ENCODE results near the gene PTPN13.

The PTPN13 gene

DNA sequence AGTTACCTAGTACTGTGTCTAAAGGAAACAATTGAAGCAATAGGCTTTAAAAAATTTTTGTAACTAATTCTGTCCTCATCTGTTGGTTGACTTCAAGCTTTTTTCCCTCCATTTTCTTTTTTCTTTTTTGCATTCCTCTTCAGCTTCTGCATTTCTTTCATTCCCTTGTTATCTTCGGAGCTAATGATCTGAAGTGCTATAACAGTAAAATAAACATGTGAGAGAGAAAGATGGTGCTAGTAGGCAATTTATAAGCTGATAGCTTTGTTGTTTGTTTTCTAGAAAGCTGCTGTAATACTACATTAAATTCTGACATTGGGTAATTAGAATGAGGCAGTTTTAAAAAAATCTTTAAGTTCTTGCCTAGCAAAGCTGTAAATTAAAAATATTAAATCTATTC, 37.1 kb downstream of the PTPN13 start:
- in situ Hi-C loops (cut with MboI; ENCODE audit: low pct_unique_long_range_greater_than_20kb, low sequenced_read_pairs, unreplicated experiment): no loop called here
- no peak for TF ChIP-seq CTCF (IDR thresholded peaks at IDR 0.05; ENCODE audit: extremely low read depth, insufficient read depth, missing control alignments)
- no peak for DNase-seq (ENCODE audit: low spot score)

GRCh38 chr4:86633854-86634253, 39.7 kb downstream of the PTPN13 start:
- no peak for TF ChIP-seq CTCF (IDR thresholded peaks at IDR 0.05; ENCODE audit: extremely low read depth, insufficient read depth, missing control alignments)
- DNase-seq (ENCODE audit: low spot score): no peak
- in situ Hi-C loops (cut with MboI; ENCODE audit: low pct_unique_long_range_greater_than_20kb, low sequenced_read_pairs, unreplicated experiment): no loop called here

- no peak for TF ChIP-seq CTCF (IDR thresholded peaks at IDR 0.05; ENCODE audit: extremely low read depth, insufficient read depth, missing control alignments)
- DNase-seq (ENCODE audit: low spot score): no peak
- in situ Hi-C loops (cut with MboI; ENCODE audit: low pct_unique_long_range_greater_than_20kb, low sequenced_read_pairs, unreplicated experiment): no loop called here
Measured at GRCh38 chr4:86640469-86640868, 46.4 kb downstream of the PTPN13 start.

- DNase-seq (ENCODE audit: low spot score): peak; percentile 19
- in situ Hi-C loops (cut with MboI; ENCODE audit: low pct_unique_long_range_greater_than_20kb, low sequenced_read_pairs, unreplicated experiment): no loop called here
- no peak for TF ChIP-seq CTCF (IDR thresholded peaks at IDR 0.05; ENCODE audit: extremely low read depth, insufficient read depth, missing control alignments)
Measured at GRCh38 chr4:86641516-86642090, 47.5 kb downstream of the PTPN13 start.

- in situ Hi-C loops (cut with MboI; ENCODE audit: low pct_unique_long_range_greater_than_20kb, low sequenced_read_pairs, unreplicated experiment): no loop called here
- TF ChIP-seq CTCF (IDR thresholded peaks at IDR 0.05; ENCODE audit: extremely low read depth, insufficient read depth, missing control alignments): no peak
- no peak for DNase-seq (ENCODE audit: low spot score)
Measured at GRCh38 chr4:86644892-86645291, 50.8 kb downstream of the PTPN13 start.

DNA sequence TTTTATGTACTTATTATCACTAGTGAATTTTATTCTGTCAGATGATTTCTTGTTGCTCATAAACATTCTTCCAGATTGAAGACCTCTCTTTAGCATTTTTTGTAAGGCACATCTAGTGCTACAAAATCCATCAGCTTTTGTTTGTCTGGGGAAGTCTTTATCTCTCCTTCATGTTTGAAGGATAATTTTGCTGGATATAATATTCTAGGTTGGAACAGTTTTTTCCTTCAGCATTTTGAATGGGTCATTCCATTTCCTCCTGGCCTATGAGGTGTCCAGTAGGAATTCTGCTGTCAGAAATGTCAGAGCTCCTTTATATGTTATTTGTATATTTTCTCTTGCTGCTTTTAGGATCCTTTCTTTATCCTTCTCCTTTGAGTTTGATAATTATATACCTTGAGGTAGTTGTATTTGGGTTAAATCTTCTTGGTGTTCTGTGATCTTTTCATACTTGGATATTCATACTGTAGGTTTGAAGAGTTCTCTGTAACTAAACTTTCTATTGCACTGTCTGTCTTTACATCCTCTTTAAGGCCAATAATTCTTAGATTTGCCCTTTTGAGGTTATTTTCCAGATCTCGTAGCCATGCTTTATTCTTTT, 58.3 kb downstream of the PTPN13 start:
- DNase-seq (ENCODE audit: low spot score): no peak
- in situ Hi-C loops (cut with MboI; ENCODE audit: low pct_unique_long_range_greater_than_20kb, low sequenced_read_pairs, unreplicated experiment): no loop called here
- TF ChIP-seq CTCF (IDR thresholded peaks at IDR 0.05; ENCODE audit: extremely low read depth, insufficient read depth, missing control alignments): no peak
